ENCODE measurements around the gene ABHD17C.
"Not testable (repeated sequence)": the region's sequence is repeated elsewhere in the genome, so short reads cannot be mapped to it uniquely, and the experiment has no call there.

The ABHD17C gene

DNA sequence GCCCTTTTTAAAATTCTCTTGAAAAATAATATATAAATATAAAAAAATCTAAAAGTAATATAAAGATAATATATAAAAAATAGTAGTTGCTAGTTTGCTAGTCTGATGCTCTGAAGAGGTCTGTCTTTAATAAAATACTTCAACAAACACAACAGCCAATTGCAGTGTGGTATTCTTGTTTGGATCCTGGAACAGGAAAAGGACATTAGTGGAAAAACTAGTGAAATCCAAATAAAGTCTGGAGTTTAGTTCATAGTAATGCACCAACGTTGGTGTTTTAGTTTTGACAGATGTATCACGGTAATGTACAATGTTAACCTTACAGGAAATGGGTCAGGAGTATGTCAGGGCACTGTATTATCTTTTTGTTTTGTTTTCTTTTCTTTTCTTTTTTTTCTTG, 58.1 kb downstream of the ABHD17C start:
- no peak overlapping the region for H3K4me3 ChIP-seq (ENCODE audit: low read length)
- H3K36me3 ChIP-seq (ENCODE audit: insufficient read depth, low read length) = peaks cover 3% of the 10 kb centered on the region
- H3K4me1 ChIP-seq (ENCODE audit: control insufficient read depth, insufficient read depth, low read length) = no peaks in the 10 kb centered on the region
- H3K9ac ChIP-seq (ENCODE audit: low read depth, low read length) = no peak overlapping the region
- H3K4me2 ChIP-seq (ENCODE audit: low read length) = no peak overlapping the region
- no peaks in the 10 kb centered on the region for H3K9me3 ChIP-seq (replicated peaks; ENCODE audit: low read length)
- H3K27me3 ChIP-seq (ENCODE audit: control insufficient read depth, insufficient read depth, low read length) = no peaks in the 10 kb centered on the region

DNA sequence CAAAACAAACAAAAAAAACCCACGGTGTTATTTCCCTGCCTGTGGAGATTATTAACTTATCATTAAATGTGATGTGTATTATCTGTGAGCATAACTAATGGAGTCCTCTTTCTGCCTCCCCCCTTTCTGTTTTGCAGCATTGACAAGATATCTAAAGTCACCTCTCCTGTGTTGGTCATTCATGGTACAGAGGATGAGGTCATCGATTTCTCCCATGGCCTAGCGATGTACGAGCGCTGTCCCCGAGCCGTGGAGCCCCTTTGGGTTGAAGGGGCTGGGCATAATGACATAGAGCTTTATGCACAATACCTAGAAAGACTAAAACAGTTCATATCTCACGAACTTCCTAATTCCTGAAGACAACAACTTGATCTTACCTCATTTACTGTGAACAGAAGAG, 58.9 kb downstream of the ABHD17C start:
- peaks cover 3% of the 10 kb centered on the region for H3K36me3 ChIP-seq (ENCODE audit: insufficient read depth, low read length)
- H3K4me3 ChIP-seq (ENCODE audit: low read length) = no peak overlapping the region
- no peaks in the 10 kb centered on the region for H3K4me1 ChIP-seq (ENCODE audit: control insufficient read depth, insufficient read depth, low read length)
- H3K27me3 ChIP-seq (ENCODE audit: control insufficient read depth, insufficient read depth, low read length) = no peaks in the 10 kb centered on the region
- no peak overlapping the region for H3K9ac ChIP-seq (ENCODE audit: low read depth, low read length)
- no peaks in the 10 kb centered on the region for H3K9me3 ChIP-seq (replicated peaks; ENCODE audit: low read length)
- no peak overlapping the region for H3K4me2 ChIP-seq (ENCODE audit: low read length)

DNA sequence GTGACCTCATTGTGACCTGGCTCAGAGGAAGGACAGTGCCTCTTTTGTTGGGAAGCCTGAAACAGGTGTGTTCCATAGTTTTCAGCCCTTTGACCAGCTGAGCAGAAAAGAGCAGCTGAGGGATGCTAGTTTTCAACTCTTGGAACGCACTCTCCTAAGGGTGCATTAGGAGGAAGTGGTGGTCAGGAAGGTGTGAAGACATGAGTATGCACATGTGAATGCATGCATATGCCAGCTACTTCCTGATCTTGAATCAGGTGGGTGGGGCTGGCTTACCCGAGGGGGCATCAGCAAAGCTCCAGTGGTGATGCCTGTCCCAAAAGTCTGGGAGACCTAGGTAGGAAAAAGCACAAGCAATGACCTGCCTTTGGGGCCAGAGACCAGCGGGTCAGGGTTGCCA, 60.8 kb downstream of the ABHD17C start:
- Histone ChIP-seq H3K9me3 (replicated peaks; ENCODE audit: low read length) (no peaks in the 10 kb centered on the region), H3K9ac (ENCODE audit: low read depth, low read length) (no peak overlapping the region), H3K4me2 (ENCODE audit: low read length) (no peak overlapping the region), H3K4me1 (ENCODE audit: control insufficient read depth, insufficient read depth, low read length) (no peaks in the 10 kb centered on the region), H3K27me3 (ENCODE audit: control insufficient read depth, insufficient read depth, low read length) (no peaks in the 10 kb centered on the region), H3K4me3 (ENCODE audit: low read length) (no peak overlapping the region), H3K36me3 (ENCODE audit: insufficient read depth, low read length) (peaks cover 3% of the 10 kb centered on the region)

DNA sequence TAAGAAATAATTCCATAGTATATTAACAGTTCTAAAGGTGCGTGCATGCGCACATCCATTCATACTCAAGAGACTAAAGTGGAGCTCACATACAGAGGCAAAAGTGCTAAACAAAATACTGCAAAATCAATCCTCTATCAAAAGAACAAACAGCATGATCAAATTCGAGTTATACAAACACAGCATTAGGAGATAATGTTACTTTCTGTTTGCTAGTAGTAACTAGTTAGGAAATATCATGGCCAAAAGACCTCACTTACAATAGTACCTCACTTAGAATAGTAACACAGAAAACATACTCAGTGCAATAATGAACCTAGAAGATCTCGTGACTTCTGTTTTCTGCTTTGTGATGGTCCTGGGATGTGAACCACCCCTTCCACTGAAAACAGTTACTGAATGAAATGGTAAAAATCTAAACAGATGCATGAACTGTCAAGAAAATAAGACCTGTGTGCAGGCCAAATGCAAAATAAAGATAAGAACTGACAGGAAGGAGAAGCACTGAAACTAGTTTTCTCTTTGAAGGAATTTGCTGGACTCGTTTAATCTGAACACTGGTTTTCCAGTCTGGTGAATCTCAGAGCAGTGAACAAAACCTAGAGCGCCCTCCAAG, 63.1 kb downstream of the ABHD17C start:
- no peak overlapping the region for H3K9ac ChIP-seq (ENCODE audit: low read depth, low read length)
- no peak overlapping the region for H3K4me3 ChIP-seq (ENCODE audit: low read length)
- H3K4me2 ChIP-seq (ENCODE audit: low read length) = no peak overlapping the region
- no peaks in the 10 kb centered on the region for H3K27me3 ChIP-seq (ENCODE audit: control insufficient read depth, insufficient read depth, low read length)
- no peaks in the 10 kb centered on the region for H3K4me1 ChIP-seq (ENCODE audit: control insufficient read depth, insufficient read depth, low read length)
- H3K36me3 ChIP-seq (ENCODE audit: insufficient read depth, low read length) = peaks cover 3% of the 10 kb centered on the region
- no peaks in the 10 kb centered on the region for H3K9me3 ChIP-seq (replicated peaks; ENCODE audit: low read length)

DNA sequence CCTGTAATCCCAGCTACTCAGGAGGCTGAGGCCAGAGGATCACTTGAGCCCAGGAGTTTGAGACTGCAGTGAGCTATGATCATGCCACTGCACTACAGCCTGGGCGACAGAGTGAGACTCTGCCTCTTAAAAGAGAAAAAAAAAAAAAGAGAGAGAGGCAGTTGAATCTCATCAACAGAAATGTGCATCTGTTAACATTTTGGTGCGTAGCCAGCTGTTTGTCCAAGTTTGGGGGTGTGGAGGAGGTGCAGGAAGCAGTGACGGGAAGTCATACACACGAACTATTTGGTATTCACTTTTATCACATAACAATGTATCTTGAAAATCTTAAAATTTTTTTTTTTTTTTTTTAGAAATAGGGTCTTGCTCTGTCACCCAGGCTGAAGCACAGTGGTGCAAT, 65.8 kb downstream of the ABHD17C start:
- H3K4me1 ChIP-seq (ENCODE audit: control insufficient read depth, insufficient read depth, low read length) = no peaks in the 10 kb centered on the region
- H3K27me3 ChIP-seq (ENCODE audit: control insufficient read depth, insufficient read depth, low read length) = no peaks in the 10 kb centered on the region
- no peak overlapping the region for H3K9ac ChIP-seq (ENCODE audit: low read depth, low read length)
- H3K9me3 ChIP-seq (replicated peaks; ENCODE audit: low read length) = no peaks in the 10 kb centered on the region
- H3K4me3 ChIP-seq (ENCODE audit: low read length) = no peak overlapping the region
- peaks cover under 1% of the 10 kb centered on the region for H3K36me3 ChIP-seq (ENCODE audit: insufficient read depth, low read length)
- H3K4me2 ChIP-seq (ENCODE audit: low read length) = no peak overlapping the region

DNA sequence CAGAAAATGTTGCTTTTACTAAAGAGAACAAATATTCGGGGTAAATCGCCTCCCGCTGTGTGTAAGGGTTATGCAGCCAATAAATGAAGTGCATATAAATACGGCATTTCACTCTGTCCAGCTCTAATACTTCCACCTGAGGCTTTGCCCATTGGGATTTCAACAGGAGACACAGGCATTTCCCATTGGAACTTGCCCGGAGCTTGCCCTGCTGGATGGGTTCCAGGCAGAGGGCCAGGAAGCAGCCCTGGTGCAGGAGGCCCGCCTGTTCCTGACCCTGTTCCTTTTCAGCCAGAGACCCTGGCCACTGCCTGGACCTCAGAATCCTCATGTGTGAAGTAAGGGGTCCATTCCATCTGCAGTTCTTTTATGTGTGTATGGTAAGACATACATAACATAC, 66.6 kb downstream of the ABHD17C start:
- Histone ChIP-seq H3K9ac (ENCODE audit: low read depth, low read length) (no peak overlapping the region), H3K4me1 (ENCODE audit: control insufficient read depth, insufficient read depth, low read length) (no peaks in the 10 kb centered on the region), H3K4me3 (ENCODE audit: low read length) (no peak overlapping the region), H3K36me3 (ENCODE audit: insufficient read depth, low read length) (no peaks in the 10 kb centered on the region), H3K27me3 (ENCODE audit: control insufficient read depth, insufficient read depth, low read length) (no peaks in the 10 kb centered on the region), H3K9me3 (replicated peaks; ENCODE audit: low read length) (no peaks in the 10 kb centered on the region), H3K4me2 (ENCODE audit: low read length) (no peak overlapping the region)

DNA sequence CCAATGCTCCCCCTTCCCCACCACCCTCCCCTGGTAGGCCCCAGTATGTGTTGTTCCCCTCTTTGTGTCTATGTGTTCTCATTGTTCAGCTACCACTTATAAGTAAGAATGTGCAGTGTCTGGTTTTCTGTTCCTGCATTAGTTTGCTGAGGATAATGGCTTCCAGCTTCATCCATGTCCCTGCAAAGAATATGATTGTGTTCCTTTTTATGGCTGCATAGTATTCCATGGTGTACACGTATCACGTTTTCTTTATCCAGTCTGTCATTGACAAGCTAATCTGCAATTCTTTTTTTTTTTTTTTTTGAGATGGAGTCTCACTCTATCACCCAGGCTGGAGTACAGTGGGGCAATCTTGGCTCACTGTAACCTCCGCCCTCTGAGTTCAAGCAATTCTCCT, 68.1 kb downstream of the ABHD17C start:
- H3K27me3 ChIP-seq (ENCODE audit: control insufficient read depth, insufficient read depth, low read length); H3K9me3 ChIP-seq (replicated peaks; ENCODE audit: low read length); H3K4me2 ChIP-seq (ENCODE audit: low read length); H3K9ac ChIP-seq (ENCODE audit: low read depth, low read length); H3K4me1 ChIP-seq (ENCODE audit: control insufficient read depth, insufficient read depth, low read length); H3K36me3 ChIP-seq (ENCODE audit: insufficient read depth, low read length); H3K4me3 ChIP-seq (ENCODE audit: low read length): not testable (repeated sequence)

DNA sequence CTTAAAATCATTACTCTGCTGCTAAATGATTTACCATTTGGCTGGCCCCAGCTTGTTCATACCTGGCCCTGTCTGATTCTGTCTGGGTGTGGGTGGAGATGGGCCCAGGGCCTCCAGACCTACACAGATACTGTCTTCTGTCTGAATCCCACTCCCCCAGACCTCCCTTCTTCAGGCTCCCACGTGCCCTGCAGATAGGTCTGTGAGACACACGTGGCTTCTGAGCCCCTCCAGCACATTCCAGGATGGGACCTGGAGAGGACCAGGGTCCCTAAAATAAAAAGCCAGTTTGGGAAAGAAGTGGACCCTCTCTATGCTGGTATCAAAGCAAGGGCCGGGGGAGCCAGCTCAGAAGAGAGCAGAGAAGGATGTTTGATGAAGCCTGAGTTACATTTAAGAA, 69.4 kb downstream of the ABHD17C start:
- Histone ChIP-seq H3K27me3 (ENCODE audit: control insufficient read depth, insufficient read depth, low read length) (no peaks in the 10 kb centered on the region), H3K9me3 (replicated peaks; ENCODE audit: low read length) (no peaks in the 10 kb centered on the region), H3K4me3 (ENCODE audit: low read length) (no peak overlapping the region), H3K9ac (ENCODE audit: low read depth, low read length) (no peak overlapping the region), H3K36me3 (ENCODE audit: insufficient read depth, low read length) (no peaks in the 10 kb centered on the region), H3K4me1 (ENCODE audit: control insufficient read depth, insufficient read depth, low read length) (no peaks in the 10 kb centered on the region), H3K4me2 (ENCODE audit: low read length) (no peak overlapping the region)

DNA sequence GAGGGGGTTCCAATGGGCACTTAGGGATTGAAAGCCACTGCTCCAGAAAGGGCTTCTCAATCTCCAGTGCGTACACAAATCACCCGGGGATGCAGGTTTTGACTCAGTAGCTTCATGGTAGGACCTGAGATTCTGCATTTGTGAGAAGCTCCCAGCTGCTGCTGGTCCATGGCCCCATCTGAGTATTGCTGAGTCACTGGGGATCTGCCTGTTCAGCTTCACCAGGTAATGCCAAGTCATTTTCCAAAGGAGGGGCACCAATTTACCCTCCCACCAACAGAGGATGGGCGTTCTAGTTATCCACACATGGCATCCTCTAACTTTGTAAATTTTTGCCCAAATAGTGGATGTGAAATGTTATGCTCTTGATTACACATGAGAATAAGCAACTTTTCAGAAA, 71.2 kb downstream of the ABHD17C start:
- Histone ChIP-seq H3K4me1 (ENCODE audit: control insufficient read depth, insufficient read depth, low read length) (no peaks in the 10 kb centered on the region), H3K36me3 (ENCODE audit: insufficient read depth, low read length) (no peaks in the 10 kb centered on the region), H3K9ac (ENCODE audit: low read depth, low read length) (no peak overlapping the region), H3K4me2 (ENCODE audit: low read length) (no peak overlapping the region), H3K9me3 (replicated peaks; ENCODE audit: low read length) (no peaks in the 10 kb centered on the region), H3K27me3 (ENCODE audit: control insufficient read depth, insufficient read depth, low read length) (no peaks in the 10 kb centered on the region), H3K4me3 (ENCODE audit: low read length) (no peak overlapping the region)

DNA sequence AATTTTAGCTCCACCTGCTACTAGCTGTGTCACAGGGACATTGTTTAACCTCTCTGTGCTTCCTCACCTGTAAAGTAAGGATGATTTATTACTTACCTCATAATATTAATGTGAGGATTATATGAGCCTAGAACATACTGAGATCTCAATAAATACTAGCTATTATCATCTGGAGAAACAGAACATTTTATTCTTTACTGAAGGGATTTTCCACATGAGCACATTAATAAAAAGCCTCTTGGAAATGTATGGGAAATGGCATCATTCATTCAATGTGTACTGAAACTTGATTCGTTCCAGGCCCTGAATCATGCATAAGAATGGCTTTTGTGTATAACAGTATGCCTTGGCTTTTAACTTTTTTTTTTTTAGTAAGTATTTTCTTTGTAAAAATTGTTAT, 73.0 kb downstream of the ABHD17C start:
- H3K4me1 ChIP-seq (ENCODE audit: control insufficient read depth, insufficient read depth, low read length) = no peaks in the 10 kb centered on the region

DNA sequence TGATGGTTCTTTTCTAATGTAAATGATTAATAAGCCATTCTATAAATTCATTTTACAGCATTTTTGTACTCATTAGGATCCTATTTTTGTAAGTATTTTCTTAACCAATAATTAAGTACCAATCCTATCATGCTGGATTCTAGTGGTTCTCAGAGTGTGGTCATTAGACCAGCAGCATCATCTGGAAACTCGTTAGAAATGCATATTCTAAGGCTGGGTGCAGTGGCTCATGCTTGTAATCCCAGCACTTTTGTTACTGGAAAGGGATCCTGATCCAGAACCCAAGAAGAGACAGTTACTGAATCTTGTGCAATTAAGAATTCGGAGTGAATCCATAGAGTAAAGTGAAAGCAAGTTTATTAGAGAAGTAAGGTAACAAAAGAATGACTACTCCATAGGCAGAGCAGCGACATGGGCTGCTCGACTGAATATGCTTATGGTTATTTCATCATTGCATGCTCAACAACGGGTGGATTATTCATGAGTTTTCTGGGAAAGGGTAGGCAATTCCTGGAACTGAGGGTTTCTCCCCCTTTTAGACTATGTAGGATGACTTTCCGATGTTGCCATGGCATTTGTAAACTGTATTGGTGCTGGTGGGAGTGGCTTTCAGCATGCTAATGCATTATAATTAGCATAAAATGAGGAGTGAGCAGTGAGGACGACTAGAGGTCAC, 74.2 kb downstream of the ABHD17C start:
- Histone ChIP-seq H3K9me3 (replicated peaks; ENCODE audit: low read length) (no peaks in the 10 kb centered on the region), H3K4me2 (ENCODE audit: low read length) (no peak overlapping the region), H3K4me3 (ENCODE audit: low read length) (no peak overlapping the region), H3K9ac (ENCODE audit: low read depth, low read length) (no peak overlapping the region), H3K4me1 (ENCODE audit: control insufficient read depth, insufficient read depth, low read length) (no peaks in the 10 kb centered on the region), H3K36me3 (ENCODE audit: insufficient read depth, low read length) (no peaks in the 10 kb centered on the region), H3K27me3 (ENCODE audit: control insufficient read depth, insufficient read depth, low read length) (no peaks in the 10 kb centered on the region)

More for the DNA sequence above, 73.0 kb downstream of the ABHD17C start:
- H3K4me2 ChIP-seq (ENCODE audit: low read length) = no peak overlapping the region
- H3K9me3 ChIP-seq (replicated peaks; ENCODE audit: low read length) = no peaks in the 10 kb centered on the region
- H3K27me3 ChIP-seq (ENCODE audit: control insufficient read depth, insufficient read depth, low read length) = no peaks in the 10 kb centered on the region
- H3K4me3 ChIP-seq (ENCODE audit: low read length) = no peak overlapping the region
- H3K36me3 ChIP-seq (ENCODE audit: insufficient read depth, low read length) = no peaks in the 10 kb centered on the region
- no peak overlapping the region for H3K9ac ChIP-seq (ENCODE audit: low read depth, low read length)
